ENCODE results near the gene CLDN25.

Gene CLDN25

GRCh38 chr11:113808931-113809330 is 29.3 kb downstream of the CLDN25 start:
- DNase-seq, result no peak

GRCh38 chr11:113814181-113814580 is 34.6 kb downstream of the CLDN25 start:
- DNase-seq, result no peak

- no peak for DNase-seq
Observed at GRCh38 chr11:113817162-113817561, 37.6 kb downstream of the CLDN25 start.

- DNase-seq, result no peak
Observed at GRCh38 chr11:113817626-113818025, 38.0 kb downstream of the CLDN25 start.

GRCh38 chr11:113818426-113818825 is 38.8 kb downstream of the CLDN25 start:
- DNase-seq, result no peak

GRCh38 chr11:113827477-113827876 is 47.9 kb downstream of the CLDN25 start:
- no peak for DNase-seq

- no peak for DNase-seq
Observed at GRCh38 chr11:113828191-113828590, 48.6 kb downstream of the CLDN25 start.

- no peak for DNase-seq
Observed at GRCh38 chr11:113829751-113830150, 50.2 kb downstream of the CLDN25 start.
